Measurements from ENCODE around the gene PRRG2. TPM values are rescaled to one million over a fixed set of nuclear protein-coding genes. Genes with fewer than 3 reads are reported as not detected.
"Not testable (repeated sequence)": the region's sequence is repeated elsewhere in the genome, so short reads cannot be mapped to it uniquely, and the experiment has no call there.

PRRG2 gene
- polyA plus RNA-seq, 4 donors: 14.2 to 23.7 (median 18.0) TPM

DNA sequence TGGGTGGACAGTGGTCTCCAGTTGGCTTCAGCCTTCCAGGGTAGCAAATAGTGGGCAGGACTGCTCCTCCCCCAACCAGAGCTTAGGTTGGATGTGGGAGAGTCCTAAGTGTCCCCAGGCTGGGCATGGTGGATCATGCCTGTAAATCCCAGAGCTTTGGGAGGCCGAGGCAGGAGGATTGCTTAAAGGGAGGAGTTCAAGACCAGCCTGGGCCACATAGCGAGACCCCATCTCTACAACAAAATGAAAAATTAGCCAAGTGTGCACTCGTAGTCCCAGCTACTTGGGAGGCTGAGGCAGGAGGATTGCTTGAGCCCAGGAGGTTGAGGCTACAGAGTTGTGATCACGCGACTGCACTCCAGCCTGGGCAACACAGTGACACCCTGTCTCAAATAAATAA lies 51.5 kb downstream of the PRRG2 start:
- Histone ChIP-seq H3K36me3 (ENCODE audit: control insufficient read depth in 3 of 3, insufficient read depth in 2 of 3, low read depth in 1 of 3, low read length in 3 of 3) (peaks cover 0 to 36% (median 0%) of the 10 kb centered on the region in 3 donors), H3K27ac (ENCODE audit: low read depth in 1 of 3, low read length in 2 of 3) (no peak overlapping the region), H3K4me3 (ENCODE audit: low read depth in 1 of 3, low read length in 3 of 3) (no peak overlapping the region), H3K4me1 (ENCODE audit: control insufficient read depth in 3 of 3, insufficient read depth in 2 of 3, low read depth in 1 of 3, low read length in 2 of 3) (peaks cover 0 to 24% (median under 1%) of the 10 kb centered on the region in 3 donors), H3K9me3 (ENCODE audit: control insufficient read depth in 2 of 2, insufficient read depth in 1 of 2, low read depth in 1 of 2, low read length in 1 of 2) (no peaks in the 10 kb centered on the region), H3K27me3 (ENCODE audit: control insufficient read depth in 3 of 3, insufficient read depth in 3 of 3, low read length in 3 of 3) (peaks cover 0 to 17% (median 0%) of the 10 kb centered on the region in 3 donors)
- FAIRE-seq (no peak), DNase-seq (no peak)
- WGBS, 3 donors: 84 to 93% (median 89%) methylated on average over 5 of the region's 5 CpGs

- H3K36me3 ChIP-seq (ENCODE audit: control insufficient read depth in 3 of 3, insufficient read depth in 2 of 3, low read depth in 1 of 3, low read length in 3 of 3): peaks cover 0 to 33% (median 0%) of the 10 kb centered on the region in 3 donors
- not testable (repeated sequence) for H3K27ac ChIP-seq (ENCODE audit: low read depth in 1 of 3, low read length in 2 of 3); DNase-seq; H3K9me3 ChIP-seq (ENCODE audit: control insufficient read depth in 2 of 2, insufficient read depth in 1 of 2, low read depth in 1 of 2, low read length in 1 of 2); FAIRE-seq; H3K4me3 ChIP-seq (ENCODE audit: low read depth in 1 of 3, low read length in 3 of 3)
- WGBS, 3 donors: 36 to 70% (median 60%) methylated on average over 9 of the region's 9 CpGs
- peaks cover 0 to 17% (median 0%) of the 10 kb centered on the region in 3 donors for H3K27me3 ChIP-seq (ENCODE audit: control insufficient read depth in 3 of 3, insufficient read depth in 3 of 3, low read length in 3 of 3)
- H3K4me1 ChIP-seq (ENCODE audit: control insufficient read depth in 3 of 3, insufficient read depth in 2 of 3, low read depth in 1 of 3, low read length in 2 of 3): peaks cover 0 to 31% (median 6%) of the 10 kb centered on the region in 3 donors
These were observed 52.2 kb downstream of the PRRG2 start for GRCh38 chr19:49633273-49633672.

GRCh38 chr19:49635530-49636232 lies 54.6 kb downstream of the PRRG2 start:
- H3K4me3 ChIP-seq (ENCODE audit: low read depth in 1 of 3, low read length in 3 of 3): no peak overlapping the region
- peaks cover 0 to 17% (median 0%) of the 10 kb centered on the region in 3 donors for H3K27me3 ChIP-seq (ENCODE audit: control insufficient read depth in 3 of 3, insufficient read depth in 3 of 3, low read length in 3 of 3)
- FAIRE-seq (no peak), DNase-seq (no peak)
- peaks cover 0 to 44% (median 13%) of the 10 kb centered on the region in 3 donors for H3K4me1 ChIP-seq (ENCODE audit: control insufficient read depth in 3 of 3, insufficient read depth in 2 of 3, low read depth in 1 of 3, low read length in 2 of 3)
- H3K9me3 ChIP-seq (ENCODE audit: control insufficient read depth in 2 of 2, insufficient read depth in 1 of 2, low read depth in 1 of 2, low read length in 1 of 2): no peaks in the 10 kb centered on the region
- H3K27ac ChIP-seq (ENCODE audit: low read depth in 1 of 3, low read length in 2 of 3): peak overlapping the region in 2 of 3 donors; percentile 22 to 52
- 46 to 53% (median 50%) methylated on average over 24 of the region's 24 CpGs for WGBS, 3 donors
- peaks cover 0 to 13% (median 0%) of the 10 kb centered on the region in 3 donors for H3K36me3 ChIP-seq (ENCODE audit: control insufficient read depth in 3 of 3, insufficient read depth in 2 of 3, low read depth in 1 of 3, low read length in 3 of 3)

DNA sequence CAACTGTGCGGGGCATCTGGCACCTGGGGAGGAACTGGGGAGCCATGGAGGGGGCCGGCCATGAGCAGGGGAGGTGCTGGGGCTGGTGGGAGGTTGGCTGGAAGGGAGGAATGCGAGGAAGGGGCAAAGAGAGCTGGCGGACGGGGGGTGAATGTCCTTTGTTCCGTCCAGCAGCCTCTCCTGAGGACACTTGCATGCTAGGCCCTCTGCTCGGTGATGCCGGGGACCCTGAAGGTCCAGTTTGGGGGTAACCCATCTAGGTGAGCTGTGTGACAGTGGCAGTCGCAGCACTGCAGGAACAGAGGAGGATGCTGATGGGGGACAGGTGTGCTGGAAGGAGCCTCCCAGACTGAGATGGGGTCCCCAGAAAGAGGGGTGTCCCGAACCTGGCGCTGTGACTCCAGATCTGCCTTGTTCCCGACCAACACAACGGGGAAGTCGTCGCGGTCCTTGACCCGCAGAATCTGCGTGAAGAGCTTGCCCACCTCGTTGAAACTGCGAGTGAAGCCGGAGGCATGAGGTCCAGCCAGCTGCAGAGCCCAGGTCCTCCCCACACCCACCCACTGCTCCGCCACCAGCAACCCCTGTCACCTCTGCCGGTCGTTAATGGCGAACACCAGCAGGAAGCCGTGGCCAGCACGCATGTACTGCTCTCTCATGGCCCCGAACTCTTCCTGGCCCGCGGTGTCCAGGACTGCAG lies 55.3 kb downstream of the PRRG2 start:
- Histone ChIP-seq H3K4me3 (ENCODE audit: low read depth in 1 of 3, low read length in 3 of 3) (no peak overlapping the region), H3K27me3 (ENCODE audit: control insufficient read depth in 3 of 3, insufficient read depth in 3 of 3, low read length in 3 of 3) (peaks cover 0 to 17% (median 0%) of the 10 kb centered on the region in 3 donors), H3K4me1 (ENCODE audit: control insufficient read depth in 3 of 3, insufficient read depth in 2 of 3, low read depth in 1 of 3, low read length in 2 of 3) (peaks cover 0 to 44% (median 13%) of the 10 kb centered on the region in 3 donors), H3K9me3 (ENCODE audit: control insufficient read depth in 2 of 2, insufficient read depth in 1 of 2, low read depth in 1 of 2, low read length in 1 of 2) (no peaks in the 10 kb centered on the region), H3K27ac (ENCODE audit: low read depth in 1 of 3, low read length in 2 of 3) (peak overlapping the region in 2 of 3 donors; percentile 22 to 27), H3K36me3 (ENCODE audit: control insufficient read depth in 3 of 3, insufficient read depth in 2 of 3, low read depth in 1 of 3, low read length in 3 of 3) (peaks cover 0 to 13% (median 0%) of the 10 kb centered on the region in 3 donors)
- no peak for FAIRE-seq
- DNase-seq: no peak
- 76 to 79% (median 78%) methylated on average over 30 of the region's 30 CpGs for WGBS, 3 donors

GRCh38 chr19:49637821-49638738 lies 57.0 kb downstream of the PRRG2 start:
- H3K9me3 ChIP-seq (ENCODE audit: control insufficient read depth in 2 of 2, insufficient read depth in 1 of 2, low read depth in 1 of 2, low read length in 1 of 2): no peaks in the 10 kb centered on the region
- H3K36me3 ChIP-seq (ENCODE audit: control insufficient read depth in 3 of 3, insufficient read depth in 2 of 3, low read depth in 1 of 3, low read length in 3 of 3): peaks cover 0 to 13% (median 0%) of the 10 kb centered on the region in 3 donors
- no peak for FAIRE-seq
- WGBS, 3 donors: 8 to 10% (median 10%) methylated on average over 18 to 19 of the region's 19 CpGs
- H3K4me1 ChIP-seq (ENCODE audit: control insufficient read depth in 3 of 3, insufficient read depth in 2 of 3, low read depth in 1 of 3, low read length in 2 of 3): peaks cover 0 to 50% (median 16%) of the 10 kb centered on the region in 3 donors
- peak overlapping the region; percentile 35 to 87 (median 63) for H3K27ac ChIP-seq (ENCODE audit: low read depth in 1 of 3, low read length in 2 of 3)
- peak overlapping the region; percentile 12 to 34 (median 30) for H3K4me3 ChIP-seq (ENCODE audit: low read depth in 1 of 3, low read length in 3 of 3)
- H3K27me3 ChIP-seq (ENCODE audit: control insufficient read depth in 3 of 3, insufficient read depth in 3 of 3, low read length in 3 of 3): peaks cover 0 to 17% (median 0%) of the 10 kb centered on the region in 3 donors
- DNase-seq: peak; percentile 78 to 93

- Histone ChIP-seq H3K36me3 (ENCODE audit: control insufficient read depth in 3 of 3, insufficient read depth in 2 of 3, low read depth in 1 of 3, low read length in 3 of 3) (peaks cover 0 to 13% (median 0%) of the 10 kb centered on the region in 3 donors), H3K27ac (ENCODE audit: low read depth in 1 of 3, low read length in 2 of 3) (peak overlapping the region; percentile 79 to 99 (median 95)), H3K9me3 (ENCODE audit: control insufficient read depth in 2 of 2, insufficient read depth in 1 of 2, low read depth in 1 of 2, low read length in 1 of 2) (no peaks in the 10 kb centered on the region), H3K4me3 (ENCODE audit: low read depth in 1 of 3, low read length in 3 of 3) (peak overlapping the region; percentile 48 to 78 (median 65)), H3K4me1 (ENCODE audit: control insufficient read depth in 3 of 3, insufficient read depth in 2 of 3, low read depth in 1 of 3, low read length in 2 of 3) (peaks cover 0 to 58% (median 16%) of the 10 kb centered on the region in 3 donors), H3K27me3 (ENCODE audit: control insufficient read depth in 3 of 3, insufficient read depth in 3 of 3, low read length in 3 of 3) (peaks cover 0 to 17% (median 0%) of the 10 kb centered on the region in 3 donors)
- FAIRE-seq (no peak), DNase-seq (peak in 1 of 2 donors; percentile 42)
- WGBS, 3 donors: 4 to 8% (median 6%) methylated on average over 25 to 31 of the region's 31 CpGs
These were observed 58.4 kb downstream of the PRRG2 start for GRCh38 chr19:49639401-49640112.

- FAIRE-seq: peak; percentile 81
- peaks cover 0 to 17% (median 0%) of the 10 kb centered on the region in 3 donors for H3K36me3 ChIP-seq (ENCODE audit: control insufficient read depth in 3 of 3, insufficient read depth in 2 of 3, low read depth in 1 of 3, low read length in 3 of 3)
- peak within 1 kb of the TSS; percentile 48 to 78 (median 65) for H3K4me3 ChIP-seq (ENCODE audit: low read depth in 1 of 3, low read length in 3 of 3)
- H3K9me3 ChIP-seq (ENCODE audit: control insufficient read depth in 2 of 2, insufficient read depth in 1 of 2, low read depth in 1 of 2, low read length in 1 of 2): no peaks in the 10 kb centered on the region
- 0% methylated on average over 40 to 51 of the region's 51 CpGs for WGBS, 3 donors
- peaks cover 0 to 16% (median 0%) of the 10 kb centered on the region in 3 donors for H3K27me3 ChIP-seq (ENCODE audit: control insufficient read depth in 3 of 3, insufficient read depth in 3 of 3, low read length in 3 of 3)
- H3K27ac ChIP-seq (ENCODE audit: low read depth in 1 of 3, low read length in 2 of 3): peak within 1 kb of the TSS; percentile 95 to 99 (median 95)
- peak; percentile 100 for DNase-seq
- peaks cover 0 to 57% (median 16%) of the 10 kb centered on the region in 3 donors for H3K4me1 ChIP-seq (ENCODE audit: control insufficient read depth in 3 of 3, insufficient read depth in 2 of 3, low read depth in 1 of 3, low read length in 2 of 3)
These were observed 59.2 kb downstream of the PRRG2 start, which contains the start of gene RRAS for GRCh38 chr19:49640113-49640898. Gene RRAS, minus strand, starts transcription at chr19:49640143. Its CDS starts 45 bp downstream, at chr19:49640098.
